Dendritic cell treated with granulocyte-macrophage colony-stimulating factor and Interleukin-4, amounts not matched to agents 40 ng/mL and 50 ng/mL, for 4 days (primary cell): ENCODE results near the gene SIRPD.

Source experiments
- H3K27ac Mint-ChIP-seq: one replicate; pipeline ENCODE4 v1.8.0; 2022; ENCODE audit warnings: mild to moderate bottlenecking, mixed read lengths
- H3K27me3 Mint-ChIP-seq: one replicate; pipeline ENCODE4 v1.8.0; 2022; ENCODE audit warnings: mild to moderate bottlenecking, mixed read lengths
- H3K36me3 Mint-ChIP-seq: one replicate; pipeline ENCODE4 v1.8.0; 2022; ENCODE audit warnings: low read depth, mixed read lengths
- H3K4me1 Mint-ChIP-seq: one replicate; pipeline ENCODE4 v1.8.0; 2022; ENCODE audit warnings: low read depth, mixed read lengths
- H3K4me3 Mint-ChIP-seq: one replicate; pipeline ENCODE4 v1.8.0; 2022; ENCODE audit warnings: mild to moderate bottlenecking, moderate library complexity, mixed read lengths
- H3K9me3 Mint-ChIP-seq: one replicate; pipeline ENCODE4 v1.8.0; 2022; ENCODE audit warnings: mixed read lengths
- intact Hi-C: fragments of 100-400 bp; cut with micrococcal nuclease; formaldehyde crosslinking; loops from one replicate; pipeline ENCODE4 v1.15.0; 2022

Gene SIRPD

GRCh38 chr20:1533059-1533458 is 24.4 kb downstream of the SIRPD start:
- Mint-ChIP-seq H3K36me3 (no peaks in the 10 kb centered on the region), H3K4me1 (peaks cover 56% of the 10 kb centered on the region), H3K9me3 (no peaks in the 10 kb centered on the region), H3K27me3 (no peaks in the 10 kb centered on the region), H3K4me3 (no peak overlapping the region), H3K27ac (peak overlapping the region; percentile 97)
- intact Hi-C loops = loop anchor here (10.0 kb wide), 1 partner anchor 202 kb away; no protein-coding TSS in a partner anchor

- H3K4me1 Mint-ChIP-seq = peaks cover 42% of the 10 kb centered on the region
- H3K9me3 Mint-ChIP-seq = no peaks in the 10 kb centered on the region
- no peak overlapping the region for H3K27ac Mint-ChIP-seq
- H3K4me3 Mint-ChIP-seq = no peak overlapping the region
- H3K27me3 Mint-ChIP-seq = no peaks in the 10 kb centered on the region
- intact Hi-C loops = loop anchor here (5.0 kb wide), 1 partner anchor 38 kb away; no protein-coding TSS in a partner anchor
- H3K36me3 Mint-ChIP-seq = no peaks in the 10 kb centered on the region
Observed at GRCh38 chr20:1528811-1529210, 28.7 kb downstream of the SIRPD start.

- Mint-ChIP-seq H3K4me3 (no peak overlapping the region), H3K36me3 (no peaks in the 10 kb centered on the region), H3K27ac (no peak overlapping the region), H3K27me3 (no peaks in the 10 kb centered on the region), H3K4me1 (peaks cover 33% of the 10 kb centered on the region), H3K9me3 (no peaks in the 10 kb centered on the region)
- intact Hi-C loops = loop anchor here (5.0 kb wide), 1 partner anchor 39 kb away; no protein-coding TSS in a partner anchor
Observed at GRCh38 chr20:1527923-1528322, 29.6 kb downstream of the SIRPD start.

GRCh38 chr20:1526896-1527295 is 30.6 kb downstream of the SIRPD start:
- peaks cover 32% of the 10 kb centered on the region for H3K4me1 Mint-ChIP-seq
- H3K4me3 Mint-ChIP-seq = peak overlapping the region; percentile 26
- H3K27me3 Mint-ChIP-seq = no peaks in the 10 kb centered on the region
- intact Hi-C loops = loop anchor here (1.0 to 5.0 kb wide), 2 partner anchors 9 to 40 kb away; no protein-coding TSS in a partner anchor
- H3K36me3 Mint-ChIP-seq = no peaks in the 10 kb centered on the region
- H3K27ac Mint-ChIP-seq = peak overlapping the region; percentile 76
- H3K9me3 Mint-ChIP-seq = no peaks in the 10 kb centered on the region

GRCh38 chr20:1526310-1526709 is 31.2 kb downstream of the SIRPD start:
- intact Hi-C loops = loop anchor here (1.0 to 5.0 kb wide), 2 partner anchors 10 to 41 kb away; no protein-coding TSS in a partner anchor
- Mint-ChIP-seq H3K4me1 (peaks cover 32% of the 10 kb centered on the region), H3K27me3 (peaks cover 1% of the 10 kb centered on the region), H3K4me3 (no peak overlapping the region), H3K9me3 (no peaks in the 10 kb centered on the region), H3K36me3 (no peaks in the 10 kb centered on the region), H3K27ac (peak overlapping the region; percentile 76)

GRCh38 chr20:1524004-1524403 is 33.5 kb downstream of the SIRPD start:
- intact Hi-C loops = no loop called here
- Mint-ChIP-seq H3K4me3 (no peak overlapping the region), H3K9me3 (no peaks in the 10 kb centered on the region), H3K27ac (no peak overlapping the region), H3K4me1 (peaks cover 40% of the 10 kb centered on the region), H3K36me3 (no peaks in the 10 kb centered on the region), H3K27me3 (peaks cover 1% of the 10 kb centered on the region)

- Mint-ChIP-seq H3K27me3 (peaks cover 1% of the 10 kb centered on the region), H3K36me3 (peaks cover 6% of the 10 kb centered on the region), H3K27ac (no peak overlapping the region), H3K9me3 (peaks cover 11% of the 10 kb centered on the region), H3K4me1 (peaks cover 9% of the 10 kb centered on the region), H3K4me3 (no peak overlapping the region)
- intact Hi-C loops = loop anchor here (10.0 kb wide), 1 partner anchor 118 kb away; no protein-coding TSS in a partner anchor
Observed at GRCh38 chr20:1517010-1517409, 40.5 kb downstream of the SIRPD start.

- peaks cover 2% of the 10 kb centered on the region for H3K27me3 Mint-ChIP-seq
- peaks cover 6% of the 10 kb centered on the region for H3K4me1 Mint-ChIP-seq
- intact Hi-C loops = loop anchor here (10.0 kb wide), 1 partner anchor 121 kb away; no protein-coding TSS in a partner anchor
- no peak overlapping the region for H3K27ac Mint-ChIP-seq
- H3K36me3 Mint-ChIP-seq = peaks cover 6% of the 10 kb centered on the region
- H3K9me3 Mint-ChIP-seq = peaks cover 11% of the 10 kb centered on the region
- no peak overlapping the region for H3K4me3 Mint-ChIP-seq
Observed at GRCh38 chr20:1513801-1514200, 43.7 kb downstream of the SIRPD start.

GRCh38 chr20:1509237-1509636 is 48.3 kb downstream of the SIRPD start:
- H3K4me3 Mint-ChIP-seq = no peak overlapping the region
- H3K9me3 Mint-ChIP-seq = peaks cover 11% of the 10 kb centered on the region
- no peak overlapping the region for H3K27ac Mint-ChIP-seq
- intact Hi-C loops = loop anchor here (5.0 kb wide), 2 partner anchors 223 to 268 kb away; no protein-coding TSS in a partner anchor
- H3K27me3 Mint-ChIP-seq = peaks cover 2% of the 10 kb centered on the region
- peaks cover 6% of the 10 kb centered on the region for H3K4me1 Mint-ChIP-seq
- H3K36me3 Mint-ChIP-seq = peaks cover 6% of the 10 kb centered on the region

- Mint-ChIP-seq H3K27me3 (peaks cover 2% of the 10 kb centered on the region), H3K27ac (no peak overlapping the region), H3K9me3 (peaks cover 11% of the 10 kb centered on the region), H3K36me3 (peaks cover 6% of the 10 kb centered on the region), H3K4me3 (no peak overlapping the region), H3K4me1 (peaks cover 7% of the 10 kb centered on the region)
- intact Hi-C loops = loop anchor here (5.0 kb wide), 2 partner anchors 224 to 269 kb away; no protein-coding TSS in a partner anchor
Observed at GRCh38 chr20:1508574-1508973, 48.9 kb downstream of the SIRPD start.

- Mint-ChIP-seq H3K27ac (no peak overlapping the region), H3K9me3 (peaks cover 1% of the 10 kb centered on the region), H3K4me1 (peaks cover 15% of the 10 kb centered on the region), H3K27me3 (peaks cover 2% of the 10 kb centered on the region), H3K36me3 (no peaks in the 10 kb centered on the region), H3K4me3 (no peak overlapping the region)
- intact Hi-C loops = loop anchor here (5.0 kb wide), 2 partner anchors 225 to 270 kb away; no protein-coding TSS in a partner anchor
Observed at GRCh38 chr20:1507276-1507675, 50.2 kb downstream of the SIRPD start.

- no peak overlapping the region for H3K27ac Mint-ChIP-seq
- no peaks in the 10 kb centered on the region for H3K9me3 Mint-ChIP-seq
- no peak overlapping the region for H3K4me3 Mint-ChIP-seq
- intact Hi-C loops = loop anchor here (5.0 kb wide), 2 partner anchors 226 to 271 kb away; no protein-coding TSS in a partner anchor
- peaks cover 15% of the 10 kb centered on the region for H3K4me1 Mint-ChIP-seq
- H3K36me3 Mint-ChIP-seq = no peaks in the 10 kb centered on the region
- H3K27me3 Mint-ChIP-seq = no peaks in the 10 kb centered on the region
Observed at GRCh38 chr20:1505871-1506270, 51.6 kb downstream of the SIRPD start.

GRCh38 chr20:1505361-1505760 is 52.1 kb downstream of the SIRPD start:
- Mint-ChIP-seq H3K9me3 (no peaks in the 10 kb centered on the region), H3K4me1 (peaks cover 19% of the 10 kb centered on the region), H3K27me3 (no peaks in the 10 kb centered on the region), H3K27ac (no peak overlapping the region), H3K36me3 (no peaks in the 10 kb centered on the region), H3K4me3 (no peak overlapping the region)
- intact Hi-C loops = loop anchor here (5.0 kb wide), 2 partner anchors 227 to 272 kb away; no protein-coding TSS in a partner anchor

GRCh38 chr20:1503564-1504227 is 53.8 kb downstream of the SIRPD start:
- H3K9me3 Mint-ChIP-seq = no peaks in the 10 kb centered on the region
- no peaks in the 10 kb centered on the region for H3K27me3 Mint-ChIP-seq
- peaks cover 16% of the 10 kb centered on the region for H3K4me1 Mint-ChIP-seq
- peak overlapping the region; percentile 53 for H3K27ac Mint-ChIP-seq
- H3K36me3 Mint-ChIP-seq = no peaks in the 10 kb centered on the region
- no peak overlapping the region for H3K4me3 Mint-ChIP-seq
- intact Hi-C loops = loop anchor here (1.0 to 5.0 kb wide), 3 partner anchors 12 to 191 kb away; partner anchors contain the start of gene SIRPB2
